Loucy (cell line): ENCODE measurements around the gene C2orf68.

ENCODE experiments used
- H2AFZ ChIP-seq: fragments of 200-600 bp; sonication (generic); 2 replicates; pipeline ENCODE4 v1.6.0; 2016; ENCODE audit warnings: antibody characterized with exemption, mild to moderate bottlenecking, low read length, moderate library complexity
- H3F3A ChIP-seq: fragments of 200-600 bp; 2 replicates; pipeline ENCODE4 v1.6.0; 2016; ENCODE audit warnings: antibody characterized with exemption, low read depth, mild to moderate bottlenecking
- H3K27me3 ChIP-seq: fragments of 200-600 bp; sonication (generic); 2 replicates; pipeline ENCODE4 v1.6.1; 2014; ENCODE audit warnings: low read length, mild to moderate bottlenecking; ENCODE audit not compliant: insufficient read depth, poor library complexity, severe bottlenecking
- H3K36me3 ChIP-seq: fragments of 200-600 bp; sonication (generic); 2 replicates; pipeline ENCODE4 v1.6.1; 2016; ENCODE audit warnings: low read length; ENCODE audit not compliant: insufficient read depth
- H3K4me1 ChIP-seq: fragments of 200-600 bp; sonication (generic); 2 replicates; pipeline ENCODE4 v1.5.1; 2014; ENCODE audit warnings: low read length, mild to moderate bottlenecking; ENCODE audit not compliant: insufficient read depth, poor library complexity, severe bottlenecking
- H3K4me2 ChIP-seq: fragments of 200-600 bp; sonication (generic); 2 replicates; pipeline ENCODE4 v1.6.0; 2014; ENCODE audit warnings: antibody characterized with exemption, low read length, low read depth, mild to moderate bottlenecking; ENCODE audit not compliant: poor library complexity, severe bottlenecking
- H3K4me3 ChIP-seq: fragments of 200-600 bp; sonication (generic); 2 replicates; pipeline ENCODE4 v1.5.1; 2014; ENCODE audit warnings: low read length, mild to moderate bottlenecking, mixed read lengths; ENCODE audit not compliant: poor library complexity, severe bottlenecking
- H3K79me2 ChIP-seq: fragments of 200-600 bp; sonication (generic); 2 replicates; pipeline ENCODE4 v1.6.1; 2014; ENCODE audit warnings: low read length; ENCODE audit not compliant: insufficient read depth
- H3K9ac ChIP-seq: fragments of 200-600 bp; sonication (generic); 2 replicates; pipeline ENCODE4 v1.6.0; 2014; ENCODE audit warnings: mild to moderate bottlenecking, low read depth, low read length, moderate library complexity; ENCODE audit not compliant: poor library complexity, severe bottlenecking
- H3K9me2 ChIP-seq: fragments of 200-600 bp; sonication (generic); replicated peaks from 2 replicates; pipeline ENCODE4 v1.6.1; 2016; ENCODE audit warnings: low read depth, low read length, mixed read lengths
- H3K9me3 ChIP-seq: fragments of 200-600 bp; sonication (generic); 2 replicates; pipeline ENCODE4 v1.6.1; 2014; ENCODE audit warnings: mild to moderate bottlenecking, antibody characterized with exemption, low read length, low read depth; ENCODE audit not compliant: insufficient read depth
- H4K20me1 ChIP-seq: fragments of 200-600 bp; sonication (generic); 2 replicates; pipeline ENCODE4 v1.6.0; 2014; ENCODE audit warnings: antibody characterized with exemption, low read length, mild to moderate bottlenecking; ENCODE audit not compliant: insufficient read depth, poor library complexity, severe bottlenecking
- CTCF ChIP-seq: fragments of 200-600 bp; sonication (generic); conservative IDR thresholded peaks from 2 replicates; pipeline ENCODE4 v1.5.1; 2014; ENCODE audit warnings: mild to moderate bottlenecking, antibody characterized with exemption, low read length
- EZH2phosphoT487 ChIP-seq: fragments of 200-600 bp; IDR thresholded peaks from 2 replicates; pipeline ENCODE4 v1.6.1; 2018; ENCODE audit warnings: antibody characterized with exemption, mild to moderate bottlenecking, moderate library complexity, borderline replicate concordance

The C2orf68 gene

GRCh38 chr2:85577063-85577385, 34.8 kb downstream of the C2orf68 start:
- Histone ChIP-seq H3K9ac (peak overlapping the region; percentile 84), H3F3A (no peaks in the 10 kb centered on the region), H3K27me3 (no peaks in the 10 kb centered on the region), H3K36me3 (no peaks in the 10 kb centered on the region), H3K4me2 (peak overlapping the region; percentile 85), H4K20me1 (no peaks in the 10 kb centered on the region), H3K4me1 (peaks cover 24% of the 10 kb centered on the region), H2AFZ (peak overlapping the region; percentile 72), H3K79me2 (peaks cover 40% of the 10 kb centered on the region), H3K9me2 (no peaks in the 10 kb centered on the region), H3K9me3 (no peaks in the 10 kb centered on the region), H3K4me3 (peak overlapping the region; percentile 84)
- TF ChIP-seq CTCF (no peak), EZH2phosphoT487 (no peak)

GRCh38 chr2:85575739-85576138, 36.1 kb downstream of the C2orf68 start:
- Histone ChIP-seq H3K36me3 (no peaks in the 10 kb centered on the region), H3K4me2 (no peak overlapping the region), H4K20me1 (no peaks in the 10 kb centered on the region), H3F3A (no peaks in the 10 kb centered on the region), H3K27me3 (no peaks in the 10 kb centered on the region), H3K79me2 (peaks cover 33% of the 10 kb centered on the region), H3K4me3 (no peak overlapping the region), H3K9ac (no peak overlapping the region), H3K9me3 (no peaks in the 10 kb centered on the region), H2AFZ (no peak overlapping the region), H3K4me1 (peaks cover 24% of the 10 kb centered on the region), H3K9me2 (no peaks in the 10 kb centered on the region)
- no peak for TF ChIP-seq EZH2phosphoT487
- TF ChIP-seq CTCF, result no peak

GRCh38 chr2:85566265-85566664, 45.6 kb downstream of the C2orf68 start:
- Histone ChIP-seq H2AFZ (no peak overlapping the region), H3K36me3 (no peaks in the 10 kb centered on the region), H3F3A (no peaks in the 10 kb centered on the region), H3K79me2 (peaks cover 6% of the 10 kb centered on the region; the same call in 1 of the 2 replicates), H4K20me1 (no peaks in the 10 kb centered on the region), H3K9me2 (no peaks in the 10 kb centered on the region), H3K4me3 (no peak overlapping the region), H3K9ac (no peak overlapping the region), H3K9me3 (no peaks in the 10 kb centered on the region), H3K4me1 (peaks cover 2% of the 10 kb centered on the region), H3K4me2 (no peak overlapping the region), H3K27me3 (no peaks in the 10 kb centered on the region)
- TF ChIP-seq EZH2phosphoT487 (no peak), CTCF (no peak)
